Measurements from ENCODE around the gene GMDS.

GMDS gene

DNA sequence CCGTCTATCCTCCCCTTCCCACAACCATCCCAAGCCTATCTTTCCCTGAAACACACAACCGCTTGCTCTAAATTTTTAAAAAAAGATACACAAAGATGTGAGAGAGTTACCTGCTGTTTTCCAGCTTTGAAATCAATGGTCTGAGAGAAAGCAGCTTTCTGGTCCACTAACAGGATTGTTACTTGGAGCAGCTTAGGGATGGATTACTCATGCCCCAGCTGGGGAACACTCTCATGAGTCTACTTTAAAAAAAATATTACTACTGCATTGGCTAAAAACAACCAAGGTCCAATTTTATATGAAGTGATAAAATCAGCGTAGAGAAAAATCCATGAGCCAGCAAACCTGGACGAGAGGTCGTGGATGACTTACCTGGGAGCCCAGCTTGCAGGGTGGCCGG, 665.3 kb downstream of the GMDS start:
- no peaks in the 10 kb centered on the region for H3K36me3 ChIP-seq (ENCODE audit: control insufficient read depth in 1 of 2, insufficient read depth in 2 of 2, low read length in 2 of 2)
- no peaks in the 10 kb centered on the region for H3K27me3 ChIP-seq (ENCODE audit: insufficient read depth, low read length)

DNA sequence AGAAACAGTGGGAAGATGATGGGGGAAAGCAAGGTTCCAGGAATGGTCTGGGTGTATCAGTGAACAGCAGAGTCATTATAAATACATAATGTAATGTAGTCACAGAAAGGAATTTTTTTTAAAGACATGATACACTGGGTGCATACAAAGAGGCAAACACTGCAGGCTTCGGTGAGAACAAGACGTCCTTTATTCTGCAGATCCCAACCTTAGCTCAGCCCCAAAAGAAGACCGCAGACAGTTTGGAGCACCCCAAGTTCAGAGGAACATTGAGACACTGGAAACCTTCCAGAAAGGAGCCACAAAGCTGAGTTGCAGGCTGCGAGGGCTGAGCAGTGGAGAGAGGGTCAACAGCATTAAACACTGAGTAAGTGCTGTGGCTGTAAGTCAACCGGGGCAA, 666.3 kb downstream of the GMDS start:
- no peaks in the 10 kb centered on the region for H3K27me3 ChIP-seq (ENCODE audit: insufficient read depth, low read length)
- no peak for DNase-seq
- no peak overlapping the region for H2BK12ac ChIP-seq (ENCODE audit: low read length)
- no peak overlapping the region for H3K18ac ChIP-seq (ENCODE audit: low read length)
- no peak overlapping the region for H2AK5ac ChIP-seq (ENCODE audit: low read length)
- no CpG with 5 or more reads among the region's 5 CpGs for WGBS (ENCODE audit: extremely low coverage, insufficient coverage, insufficient read length)
- no peak overlapping the region for H3K9ac ChIP-seq (ENCODE audit: low read length)
- no peak overlapping the region for H4K8ac ChIP-seq (ENCODE audit: low read depth, low read length)
- H3K27ac ChIP-seq (ENCODE audit: low read depth, low read length): no peak overlapping the region
- H3K9me3 ChIP-seq (ENCODE audit: insufficient read depth, low read depth, low read length): peaks cover 1% of the 10 kb centered on the region
- H3K4me2 ChIP-seq (ENCODE audit: low read length): no peak overlapping the region
- no peak overlapping the region for H2AFZ ChIP-seq (ENCODE audit: insufficient read depth, low read length, poor library complexity)
- H3K36me3 ChIP-seq (ENCODE audit: control insufficient read depth in 1 of 2, insufficient read depth in 2 of 2, low read length in 2 of 2): no peaks in the 10 kb centered on the region
- H3K79me1 ChIP-seq (ENCODE audit: low read length): no peaks in the 10 kb centered on the region
- no peaks in the 10 kb centered on the region for H3K79me2 ChIP-seq (ENCODE audit: control insufficient read depth, insufficient read depth, low read length, poor library complexity)
- H4K12ac ChIP-seq (ENCODE audit: low read depth, low read length): no peak overlapping the region
- no peak overlapping the region for H2BK5ac ChIP-seq (ENCODE audit: low read depth, low read length, poor library complexity)
- H3K14ac ChIP-seq (ENCODE audit: low read length): no peak overlapping the region
- H3K23ac ChIP-seq (ENCODE audit: low read length): no peak overlapping the region
- peaks cover 16% of the 10 kb centered on the region in 2 experiments for H3K4me1 ChIP-seq (ENCODE audit: control insufficient read depth in 1 of 2, insufficient read depth in 2 of 2, low read length in 2 of 2)
- no peak overlapping the region for H2BK120ac ChIP-seq (ENCODE audit: insufficient read depth, low read length, poor library complexity)
- H4K91ac ChIP-seq (ENCODE audit: low read depth, low read length): no peak overlapping the region
- no peak overlapping the region for H3K4me3 ChIP-seq (ENCODE audit: low read depth, low read length)
- H3K4ac ChIP-seq (ENCODE audit: low read depth, low read length): no peak overlapping the region

More for the DNA sequence above, 665.3 kb downstream of the GMDS start:
- H3K4me1 ChIP-seq (ENCODE audit: control insufficient read depth in 1 of 2, insufficient read depth in 2 of 2, low read length in 2 of 2): peaks cover 6 to 7% of the 10 kb centered on the region in 2 experiments
- H3K4me2 ChIP-seq (ENCODE audit: low read length): no peak overlapping the region
- H3K4ac ChIP-seq (ENCODE audit: low read depth, low read length): no peak overlapping the region
- DNase-seq: no peak
- H3K9me3 ChIP-seq (ENCODE audit: insufficient read depth, low read depth, low read length): peaks cover 1% of the 10 kb centered on the region
- WGBS (ENCODE audit: extremely low coverage, insufficient coverage, insufficient read length): no CpG with 5 or more reads among the region's 6 CpGs
- H3K79me2 ChIP-seq (ENCODE audit: control insufficient read depth, insufficient read depth, low read length, poor library complexity): no peaks in the 10 kb centered on the region
- no peaks in the 10 kb centered on the region for H3K79me1 ChIP-seq (ENCODE audit: low read length)
- H2BK12ac ChIP-seq (ENCODE audit: low read length): no peak overlapping the region
- no peak overlapping the region for H2AFZ ChIP-seq (ENCODE audit: insufficient read depth, low read length, poor library complexity)
- no peak overlapping the region for H4K91ac ChIP-seq (ENCODE audit: low read depth, low read length)
- H3K14ac ChIP-seq (ENCODE audit: low read length): no peak overlapping the region
- H4K12ac ChIP-seq (ENCODE audit: low read depth, low read length): no peak overlapping the region
- H3K4me3 ChIP-seq (ENCODE audit: low read depth, low read length): no peak overlapping the region
- H4K8ac ChIP-seq (ENCODE audit: low read depth, low read length): no peak overlapping the region
- H2BK120ac ChIP-seq (ENCODE audit: insufficient read depth, low read length, poor library complexity): no peak overlapping the region
- H3K9ac ChIP-seq (ENCODE audit: low read length): no peak overlapping the region
- no peak overlapping the region for H2AK5ac ChIP-seq (ENCODE audit: low read length)
- no peak overlapping the region for H3K27ac ChIP-seq (ENCODE audit: low read depth, low read length)
- H3K23ac ChIP-seq (ENCODE audit: low read length): no peak overlapping the region
- H2BK5ac ChIP-seq (ENCODE audit: low read depth, low read length, poor library complexity): no peak overlapping the region
- H3K18ac ChIP-seq (ENCODE audit: low read length): no peak overlapping the region

GRCh38 chr6:1577896-1578745, 667.3 kb downstream of the GMDS start:
- WGBS (ENCODE audit: extremely low coverage, insufficient coverage, insufficient read length): no CpG with 5 or more reads among the region's 19 CpGs
- no peaks in the 10 kb centered on the region for H3K36me3 ChIP-seq (ENCODE audit: control insufficient read depth in 1 of 2, insufficient read depth in 2 of 2, low read length in 2 of 2)
- no peak overlapping the region for H3K27ac ChIP-seq (ENCODE audit: low read depth, low read length)
- H3K9me3 ChIP-seq (ENCODE audit: insufficient read depth, low read depth, low read length): no peaks in the 10 kb centered on the region
- H3K14ac ChIP-seq (ENCODE audit: low read length): no peak overlapping the region
- H2AFZ ChIP-seq (ENCODE audit: insufficient read depth, low read length, poor library complexity): no peak overlapping the region
- no peak overlapping the region for H3K18ac ChIP-seq (ENCODE audit: low read length)
- no peaks in the 10 kb centered on the region for H3K79me1 ChIP-seq (ENCODE audit: low read length)
- H3K79me2 ChIP-seq (ENCODE audit: control insufficient read depth, insufficient read depth, low read length, poor library complexity): no peaks in the 10 kb centered on the region
- H2BK12ac ChIP-seq (ENCODE audit: low read length): no peak overlapping the region
- no peak overlapping the region for H4K12ac ChIP-seq (ENCODE audit: low read depth, low read length)
- no peak overlapping the region for H2AK5ac ChIP-seq (ENCODE audit: low read length)
- H4K91ac ChIP-seq (ENCODE audit: low read depth, low read length): no peak overlapping the region
- H4K8ac ChIP-seq (ENCODE audit: low read depth, low read length): no peak overlapping the region
- H3K4me3 ChIP-seq (ENCODE audit: low read depth, low read length): no peak overlapping the region
- no peak overlapping the region for H3K23ac ChIP-seq (ENCODE audit: low read length)
- H3K27me3 ChIP-seq (ENCODE audit: insufficient read depth, low read length): no peaks in the 10 kb centered on the region
- no peak overlapping the region for H2BK5ac ChIP-seq (ENCODE audit: low read depth, low read length, poor library complexity)
- no peak overlapping the region for H3K4ac ChIP-seq (ENCODE audit: low read depth, low read length)
- no peak for DNase-seq
- no peak overlapping the region for H3K4me2 ChIP-seq (ENCODE audit: low read length)
- H3K9ac ChIP-seq (ENCODE audit: low read length): no peak overlapping the region
- peaks cover 17% of the 10 kb centered on the region in 2 experiments for H3K4me1 ChIP-seq (ENCODE audit: control insufficient read depth in 1 of 2, insufficient read depth in 2 of 2, low read length in 2 of 2)
- no peak overlapping the region for H2BK120ac ChIP-seq (ENCODE audit: insufficient read depth, low read length, poor library complexity)

DNA sequence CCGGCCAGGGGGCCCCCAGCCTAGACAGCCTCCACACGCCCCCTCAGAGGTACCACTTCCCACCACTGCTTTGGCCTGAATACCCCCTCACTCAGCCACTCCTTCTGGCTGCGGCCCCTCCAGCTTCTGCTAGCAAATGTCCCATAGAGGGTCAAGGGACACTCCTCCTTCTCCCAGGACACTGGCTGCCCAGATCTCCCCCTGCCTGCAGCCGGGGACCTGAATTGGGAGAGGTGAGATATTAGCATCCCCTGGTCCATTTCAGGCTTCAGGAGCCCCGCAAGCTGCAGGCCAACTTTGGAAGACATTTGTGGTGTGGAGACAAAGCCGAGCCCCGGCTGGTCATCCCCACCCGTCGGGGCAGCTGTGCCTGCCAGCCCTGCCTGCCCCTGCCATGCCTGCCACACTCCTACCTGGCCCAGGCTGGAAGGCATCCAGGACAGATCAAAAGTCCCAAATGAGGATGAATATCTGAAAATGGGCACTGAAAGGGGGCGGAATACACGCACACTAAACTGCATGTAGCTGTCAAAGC, 668.2 kb downstream of the GMDS start:
- H2BK12ac ChIP-seq (ENCODE audit: low read length): no peak overlapping the region
- H2AFZ ChIP-seq (ENCODE audit: insufficient read depth, low read length, poor library complexity): no peak overlapping the region
- no peak overlapping the region for H3K18ac ChIP-seq (ENCODE audit: low read length)
- peaks cover 17% of the 10 kb centered on the region in 2 experiments for H3K4me1 ChIP-seq (ENCODE audit: control insufficient read depth in 1 of 2, insufficient read depth in 2 of 2, low read length in 2 of 2)
- H4K8ac ChIP-seq (ENCODE audit: low read depth, low read length): no peak overlapping the region
- no peak overlapping the region for H4K91ac ChIP-seq (ENCODE audit: low read depth, low read length)
- no peak overlapping the region for H4K12ac ChIP-seq (ENCODE audit: low read depth, low read length)
- no CpG with 5 or more reads among the region's 11 CpGs for WGBS (ENCODE audit: extremely low coverage, insufficient coverage, insufficient read length)
- no peak overlapping the region for H3K4ac ChIP-seq (ENCODE audit: low read depth, low read length)
- H3K9ac ChIP-seq (ENCODE audit: low read length): no peak overlapping the region
- no peaks in the 10 kb centered on the region for H3K27me3 ChIP-seq (ENCODE audit: insufficient read depth, low read length)
- no peak overlapping the region for H3K4me2 ChIP-seq (ENCODE audit: low read length)
- no peak overlapping the region for H3K4me3 ChIP-seq (ENCODE audit: low read depth, low read length)
- H3K9me3 ChIP-seq (ENCODE audit: insufficient read depth, low read depth, low read length): no peaks in the 10 kb centered on the region
- no peak overlapping the region for H3K23ac ChIP-seq (ENCODE audit: low read length)
- no peaks in the 10 kb centered on the region for H3K79me1 ChIP-seq (ENCODE audit: low read length)
- H2AK5ac ChIP-seq (ENCODE audit: low read length): no peak overlapping the region
- H2BK5ac ChIP-seq (ENCODE audit: low read depth, low read length, poor library complexity): no peak overlapping the region
- no peak overlapping the region for H3K27ac ChIP-seq (ENCODE audit: low read depth, low read length)
- no peaks in the 10 kb centered on the region for H3K36me3 ChIP-seq (ENCODE audit: control insufficient read depth in 1 of 2, insufficient read depth in 2 of 2, low read length in 2 of 2)
- H3K14ac ChIP-seq (ENCODE audit: low read length): no peak overlapping the region
- H2BK120ac ChIP-seq (ENCODE audit: insufficient read depth, low read length, poor library complexity): no peak overlapping the region
- H3K79me2 ChIP-seq (ENCODE audit: control insufficient read depth, insufficient read depth, low read length, poor library complexity): no peaks in the 10 kb centered on the region
- no peak for DNase-seq
